ENCODE results near the gene BBS5. TPM values are rescaled to one million over a fixed set of nuclear protein-coding genes. Genes with fewer than 3 reads are reported as not detected.

The BBS5 gene
- total RNA-seq, 1 experiment from 2014 or later = 4.6 TPM

DNA sequence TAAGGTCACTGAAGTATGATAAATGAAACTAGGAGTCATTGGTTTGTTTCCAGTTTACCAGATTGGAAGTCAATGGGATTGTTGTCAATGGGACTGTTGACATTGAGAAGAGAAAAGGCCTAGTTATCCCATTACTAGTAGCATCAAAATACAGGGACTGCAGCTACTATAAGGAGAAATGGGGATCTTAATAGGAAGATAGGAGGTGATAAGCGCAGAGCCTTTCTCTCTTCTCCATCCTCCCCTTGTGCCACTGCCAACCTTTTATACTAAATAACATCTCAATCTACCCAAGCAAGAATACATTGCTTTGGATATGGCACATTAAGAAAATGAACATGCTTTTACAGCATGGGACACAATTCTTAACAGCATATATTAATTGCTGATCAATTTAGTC, 10.5 kb upstream of the BBS5 start:
- no peaks in the 10 kb centered on the region for H3K9me2 ChIP-seq (ENCODE audit: insufficient read depth)
- no TSS peak for BruUV-seq (replicated peaks)
- no peak overlapping the region for H3K4me2 ChIP-seq (ENCODE audit: low read length)
- no peaks in the 10 kb centered on the region for H3K4me1 ChIP-seq (ENCODE audit: control insufficient read depth in 1 of 2, insufficient read depth in 2 of 2, low read length in 2 of 2)
- ChIA-PET RAD21 (ENCODE audit: low non-redundant PET in 1 of 2, low total read pairs in 2 of 2, uncharacterized antibody in 2 of 2, unreplicated experiment in 2 of 2) (no interaction called here), POLR2A (interaction anchor here (0.8 kb wide), 1 partner anchor 9 kb away, joined by 3 read pairs; no protein-coding TSS in a partner anchor), CTCF (interaction anchor here (1.3 kb wide), 1 partner anchor 11 kb away, joined by 3 read pairs; the partner anchor contains the start of gene BBS5)
- no peak overlapping the region for H3K4me3 ChIP-seq (replicated peaks in 1 of 2; ENCODE audit: low read depth in 1 of 2, low read length in 2 of 2)
- no peaks in the 10 kb centered on the region for H3K9me3 ChIP-seq (ENCODE audit: control insufficient read depth in 1 of 2, insufficient read depth in 1 of 2, low read depth in 1 of 2, low read length in 2 of 2)
- H3K27ac ChIP-seq (ENCODE audit: low read depth, low read length) = no peak overlapping the region
- H4K20me1 ChIP-seq (ENCODE audit: insufficient read depth) = no peaks in the 10 kb centered on the region
- H3K36me3 ChIP-seq (ENCODE audit: control insufficient read depth in 1 of 2, insufficient read depth in 2 of 2, low read length in 2 of 2) = no peaks in the 10 kb centered on the region
- DNase-seq (ENCODE audit: low read depth, low spot score) = no peak
- intact Hi-C loops (cut with micrococcal nuclease) = no loop called here
- H2AFZ ChIP-seq (ENCODE audit: low read depth, low read length, poor library complexity, severe bottlenecking) = peak overlapping the region; percentile 6
- H3K79me2 ChIP-seq (ENCODE audit: insufficient read depth, low read length) = no peaks in the 10 kb centered on the region
- H3K27me3 ChIP-seq (ENCODE audit: insufficient read depth, low read length) = no peaks in the 10 kb centered on the region
- no peak for ATAC-seq
- H3K9ac ChIP-seq (ENCODE audit: low read length) = no peak overlapping the region
- no peak for TF ChIP-seq POLR2AphosphoS5 (IDR thresholded peaks at IDR 0.05; ENCODE audit: low read depth, low read length)
- TF ChIP-seq CEBPB (IDR thresholded peaks at IDR 0.05; ENCODE audit: low read depth) = no peak
- TF ChIP-seq YY1 (IDR thresholded peaks at IDR 0.05; ENCODE audit: extremely low read depth, insufficient replicate concordance, low read depth, low read length) = no peak
- TF ChIP-seq ELF1 (IDR thresholded peaks at IDR 0.05; ENCODE audit: borderline replicate concordance, low read depth) = no peak
- TF ChIP-seq, protein P1, sequence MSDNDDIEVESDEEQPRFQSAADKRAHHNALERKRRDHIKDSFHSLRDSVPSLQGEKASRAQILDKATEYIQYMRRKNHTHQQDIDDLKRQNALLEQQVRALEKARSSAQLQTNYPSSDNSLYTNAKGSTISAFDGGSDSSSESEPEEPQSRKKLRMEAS (IDR thresholded peaks at IDR 0.05) = no peak
- TF ChIP-seq TCF7L2 (IDR thresholded peaks at IDR 0.05; ENCODE audit: borderline replicate concordance, extremely low read depth, insufficient read depth, insufficient read length) = no peak
- no peak for TF ChIP-seq EZH2phosphoT487 (IDR thresholded peaks at IDR 0.05; ENCODE audit: borderline replicate concordance)
- TF ChIP-seq SRF (IDR thresholded peaks at IDR 0.05; ENCODE audit: low read depth) = no peak
- no peak for TF ChIP-seq ZFX (IDR thresholded peaks at IDR 0.05)
- no peak for TF ChIP-seq POLR2A (IDR thresholded peaks at IDR 0.05; ENCODE audit: borderline replicate concordance, extremely low read depth, insufficient read depth, insufficient read length)
- no peak for TF ChIP-seq ZNF274 (IDR thresholded peaks at IDR 0.05; ENCODE audit: low read depth, low read length)
- no peak for TF ChIP-seq SP1 (IDR thresholded peaks at IDR 0.05; ENCODE audit: low read depth)

All from HCT116 (cell line).